HG02571 (cell line): Measurements from ENCODE around the gene LTBP1.
"Not testable (repeated sequence)": the region's sequence is repeated elsewhere in the genome, so short reads cannot be mapped to it uniquely, and the experiment has no call there.

Experiments
- ATAC-seq: cut with Tn5 transposase; IDR thresholded peaks from one replicate; pipeline ENCODE4 v1.9.1; 2021; ENCODE audit warnings: mild to moderate bottlenecking, moderate library complexity; ENCODE audit not compliant: unreplicated experiment

Gene LTBP1

DNA sequence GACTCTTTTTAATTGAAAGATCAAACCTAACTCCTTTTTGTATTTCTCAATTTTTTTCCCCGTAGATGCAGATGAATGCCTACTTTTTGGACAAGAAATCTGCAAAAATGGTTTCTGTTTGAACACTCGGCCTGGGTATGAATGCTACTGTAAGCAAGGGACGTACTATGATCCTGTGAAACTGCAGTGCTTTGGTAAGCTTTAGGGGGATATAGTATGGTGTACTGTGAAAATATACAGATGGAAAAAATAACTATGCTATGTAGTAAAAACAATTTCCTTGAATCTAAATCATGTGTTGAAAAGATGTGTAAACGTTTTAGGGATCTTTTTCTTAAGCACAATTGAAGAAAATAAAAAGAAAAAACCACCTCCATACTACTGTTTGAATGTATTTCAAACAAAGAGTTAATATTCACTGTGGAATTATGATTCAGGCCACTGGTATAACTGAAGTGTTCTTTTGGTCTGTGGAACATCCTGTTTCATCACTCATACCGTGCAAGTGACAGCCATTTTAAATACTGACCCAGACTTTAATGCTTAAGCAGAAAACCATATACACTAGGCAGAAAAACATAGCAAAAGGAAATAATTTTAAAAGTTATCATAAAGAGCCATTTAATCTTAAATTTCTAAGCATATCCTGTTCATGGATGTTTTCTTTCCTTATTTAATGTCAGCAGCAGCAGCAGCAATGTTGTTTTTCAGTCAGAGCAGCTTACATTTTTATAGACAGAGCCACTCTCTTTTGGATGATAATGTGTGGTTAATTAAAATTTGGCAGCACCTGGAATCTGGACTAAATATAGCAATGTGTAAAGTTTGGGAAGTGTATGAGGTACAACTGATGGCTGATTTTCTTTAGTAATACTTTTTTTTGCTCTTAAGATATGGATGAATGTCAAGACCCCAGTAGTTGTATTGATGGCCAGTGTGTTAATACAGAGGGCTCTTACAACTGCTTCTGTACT is 416.9 kb downstream of the LTBP1 start:
- no peak for ATAC-seq

DNA sequence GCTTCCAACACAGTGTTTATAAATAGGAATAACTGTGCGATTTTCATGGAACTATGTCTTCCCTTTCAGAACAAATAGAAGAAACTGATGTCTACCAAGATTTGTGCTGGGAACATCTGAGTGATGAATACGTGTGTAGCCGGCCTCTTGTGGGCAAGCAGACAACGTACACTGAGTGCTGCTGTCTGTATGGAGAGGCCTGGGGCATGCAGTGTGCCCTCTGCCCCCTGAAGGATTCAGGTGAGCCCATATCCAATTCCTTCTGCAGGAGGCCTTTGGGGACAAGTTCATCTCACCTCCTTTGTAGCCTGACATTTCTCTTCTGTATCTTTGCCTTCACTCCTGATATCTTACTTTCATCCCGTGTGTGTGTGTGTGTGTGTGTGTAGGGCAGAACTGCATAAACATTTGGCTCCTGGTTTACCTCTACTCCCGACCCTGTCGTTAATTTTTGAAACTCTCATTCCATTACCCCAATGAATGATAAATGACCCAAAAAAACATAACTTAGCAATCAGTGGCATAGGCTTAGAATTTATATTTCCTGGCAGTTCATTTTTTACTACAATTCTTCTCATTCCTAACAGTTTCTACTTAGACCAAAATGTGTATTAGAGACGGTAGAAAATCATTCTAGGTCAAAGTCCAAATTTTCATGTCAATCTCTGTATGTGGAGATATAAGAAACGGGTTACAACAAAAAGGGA is 418.7 kb downstream of the LTBP1 start:
- ATAC-seq: no peak

DNA sequence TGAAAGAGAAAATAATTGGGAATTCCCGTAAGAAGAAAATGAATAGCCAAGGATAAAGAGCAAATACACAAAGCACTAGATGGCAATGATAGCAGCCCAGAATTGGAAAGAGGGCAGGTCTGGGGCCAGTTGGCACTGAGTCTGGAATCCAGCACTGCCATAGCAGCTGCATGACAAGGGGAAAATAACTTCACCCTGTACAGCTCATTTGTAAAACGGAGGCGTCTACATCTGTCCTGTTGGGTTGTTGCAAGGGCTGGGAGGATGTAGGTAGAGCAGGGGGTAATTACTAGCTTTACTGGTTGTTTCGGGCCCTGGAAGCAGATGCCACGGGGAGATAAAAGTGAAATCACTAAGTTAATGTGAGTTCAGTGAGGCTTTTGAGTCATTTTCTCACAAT is 419.7 kb downstream of the LTBP1 start:
- ATAC-seq: no peak

DNA sequence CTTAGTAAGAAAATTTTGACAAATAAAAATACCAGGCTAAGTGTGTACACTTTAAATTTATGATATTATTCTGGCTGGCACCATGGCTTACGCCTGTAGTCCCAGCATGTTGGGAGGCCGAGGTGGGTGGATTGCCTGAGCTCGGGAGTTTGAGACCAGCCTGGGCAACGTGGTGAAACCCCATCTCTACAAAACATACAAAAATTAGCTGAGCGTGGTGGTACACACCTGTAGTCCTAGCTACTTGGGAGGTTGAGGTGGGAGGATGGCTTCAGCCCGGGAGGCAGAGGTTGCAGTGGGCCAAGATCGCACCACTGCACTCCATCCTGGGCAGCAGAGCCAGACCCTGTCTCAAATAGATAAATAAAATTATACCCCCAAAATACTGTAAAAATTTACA is 421.8 kb downstream of the LTBP1 start:
- not testable (repeated sequence) for ATAC-seq

DNA sequence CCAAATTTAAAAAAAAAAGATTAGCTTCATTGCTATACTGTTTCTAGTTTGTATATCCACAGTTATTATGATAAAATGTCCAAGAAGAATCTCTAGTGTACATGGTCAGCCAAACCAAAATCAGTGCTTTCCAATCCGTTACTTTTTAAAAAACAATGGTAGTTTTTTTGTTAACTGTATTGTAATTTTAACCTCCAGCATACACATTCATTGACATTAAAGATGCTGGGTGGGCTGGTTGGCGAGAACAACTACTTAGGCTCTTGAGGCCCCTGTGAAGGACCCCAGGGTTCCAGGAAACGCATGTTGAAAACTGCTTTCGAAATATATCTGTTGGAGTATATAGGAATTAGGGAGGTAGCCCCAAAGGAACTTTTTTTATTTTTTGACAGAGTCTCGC is 422.4 kb downstream of the LTBP1 start:
- ATAC-seq: no peak

DNA sequence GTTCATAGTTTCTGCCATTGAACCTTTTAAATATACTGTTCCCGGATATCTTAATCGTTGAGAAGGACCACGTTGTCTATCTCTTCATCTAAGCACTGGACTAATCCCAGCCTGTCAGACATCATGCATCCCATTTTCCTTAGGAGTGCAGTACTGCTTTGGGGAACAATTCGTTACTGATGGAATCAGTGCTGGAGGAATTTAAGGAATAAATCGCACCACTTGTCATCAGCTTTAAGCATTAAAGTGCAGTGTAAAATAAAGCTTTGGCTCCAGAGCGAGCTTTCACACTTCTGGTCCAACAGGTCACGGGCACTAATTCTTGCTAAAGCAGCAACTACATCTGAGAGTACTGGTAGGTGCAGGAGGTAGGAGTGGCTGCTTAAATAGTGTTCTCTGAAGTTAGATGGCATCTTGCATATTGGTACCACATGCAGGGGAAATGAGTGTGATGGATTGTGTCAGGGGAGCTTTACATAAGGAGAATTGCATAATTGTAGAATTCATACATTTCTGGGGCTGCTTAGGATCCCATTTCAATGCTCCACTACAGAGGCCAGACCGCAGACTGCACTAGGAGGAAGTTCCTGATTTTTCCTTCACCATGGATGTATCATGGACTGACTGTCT is 424.0 kb downstream of the LTBP1 start:
- ATAC-seq: no peak

DNA sequence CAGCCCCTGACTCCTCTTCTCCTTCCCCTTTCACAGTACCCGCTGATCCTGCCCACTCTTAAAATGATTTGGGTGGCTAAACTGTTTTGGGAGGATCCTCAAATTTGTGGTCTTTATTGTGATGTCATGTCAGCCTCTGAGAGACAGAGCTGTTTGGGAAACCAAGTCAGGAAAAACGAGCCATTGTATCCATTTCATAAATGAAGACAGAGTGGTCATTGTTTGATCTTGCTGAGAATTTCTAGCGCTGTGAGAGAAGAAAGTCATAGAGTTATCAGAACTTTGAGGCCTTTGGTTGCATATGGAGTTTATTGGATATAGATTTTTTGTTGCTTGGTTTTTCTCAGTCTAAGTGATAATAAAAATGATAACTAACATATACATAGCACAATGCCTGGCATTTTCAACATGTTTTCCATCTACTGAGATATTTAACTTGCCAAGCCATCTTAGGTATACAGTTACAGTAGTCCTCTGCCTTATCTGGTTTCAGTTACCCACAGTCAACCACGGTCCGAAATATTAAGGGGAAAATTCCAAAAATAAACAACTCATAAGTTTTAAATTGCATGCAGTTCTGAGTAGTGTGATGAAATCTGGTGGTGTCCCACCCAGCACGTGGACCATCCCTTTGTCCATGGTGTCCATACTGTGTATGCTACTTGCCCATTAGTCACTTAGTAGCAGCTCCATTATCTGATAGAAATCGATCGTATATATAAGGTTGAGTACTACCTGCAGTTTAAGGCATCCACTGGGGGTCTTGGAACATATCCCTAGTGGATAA is 424.7 kb downstream of the LTBP1 start:
- ATAC-seq: no peak

DNA sequence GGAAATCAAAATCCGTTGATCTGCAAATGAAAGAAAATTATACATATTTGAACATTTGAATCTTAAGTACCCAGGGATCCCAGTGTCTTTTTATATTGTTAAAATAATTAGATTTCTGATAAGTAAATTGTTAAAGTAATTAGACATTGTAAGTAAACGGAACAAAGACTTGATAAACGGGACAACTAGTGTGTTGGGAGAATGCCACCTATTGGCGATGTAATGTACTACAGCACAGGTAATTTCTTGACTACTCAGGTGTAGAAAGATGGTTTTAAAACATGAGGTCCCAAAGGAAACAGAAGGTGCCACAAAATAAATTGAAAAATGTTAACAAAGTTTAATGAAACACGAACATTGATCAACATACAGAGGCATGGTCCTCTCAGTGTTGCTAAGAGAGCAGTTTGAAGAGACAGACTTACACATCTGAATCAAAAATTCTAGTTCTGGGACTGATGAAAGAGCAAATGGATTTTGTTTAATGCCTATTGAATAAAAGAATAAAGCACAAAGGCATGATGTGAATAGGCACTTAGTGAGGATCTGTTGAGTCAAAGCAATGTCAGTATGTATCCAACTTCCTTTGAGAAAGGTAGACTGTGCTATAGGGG is 426.3 kb downstream of the LTBP1 start:
- ATAC-seq: no peak

DNA sequence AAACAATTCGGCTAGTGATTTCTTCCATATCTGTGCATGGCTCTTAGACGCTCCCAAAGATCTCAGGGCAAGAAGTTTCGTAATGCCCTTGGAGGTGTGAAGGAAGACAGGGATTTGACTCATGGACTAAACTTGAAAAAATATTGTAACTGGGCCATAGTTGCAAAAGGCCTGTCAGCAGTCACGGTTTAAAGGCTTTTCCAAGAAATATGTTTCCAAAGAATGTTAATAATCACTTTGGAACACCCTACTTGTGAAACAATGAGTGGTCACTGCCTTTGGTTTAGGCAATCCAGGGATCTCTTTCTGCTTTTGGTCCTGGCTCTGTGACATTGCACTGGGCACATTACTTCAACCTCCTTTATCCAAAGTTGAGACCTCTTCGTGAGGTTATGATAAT is 427.2 kb downstream of the LTBP1 start:
- no peak for ATAC-seq

DNA sequence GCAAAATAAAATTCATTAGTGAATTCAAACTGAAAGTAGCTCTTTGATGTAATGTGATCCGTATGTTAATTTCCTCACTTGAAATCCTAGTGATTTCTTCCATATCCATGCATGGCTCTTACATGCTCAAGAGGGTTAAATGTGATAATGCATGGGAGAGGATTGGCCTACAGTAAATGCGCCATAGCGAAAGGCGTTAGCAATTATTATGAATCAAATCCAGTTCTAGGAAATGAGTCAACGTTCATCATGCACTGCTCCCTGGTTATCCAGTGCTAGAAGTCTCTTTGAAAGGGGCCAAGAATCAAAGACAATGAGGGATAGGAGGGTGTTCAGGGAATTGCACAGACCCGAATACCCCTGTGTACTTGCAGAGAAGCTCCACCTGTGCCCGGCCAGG is 428.3 kb downstream of the LTBP1 start:
- ATAC-seq: no peak

DNA sequence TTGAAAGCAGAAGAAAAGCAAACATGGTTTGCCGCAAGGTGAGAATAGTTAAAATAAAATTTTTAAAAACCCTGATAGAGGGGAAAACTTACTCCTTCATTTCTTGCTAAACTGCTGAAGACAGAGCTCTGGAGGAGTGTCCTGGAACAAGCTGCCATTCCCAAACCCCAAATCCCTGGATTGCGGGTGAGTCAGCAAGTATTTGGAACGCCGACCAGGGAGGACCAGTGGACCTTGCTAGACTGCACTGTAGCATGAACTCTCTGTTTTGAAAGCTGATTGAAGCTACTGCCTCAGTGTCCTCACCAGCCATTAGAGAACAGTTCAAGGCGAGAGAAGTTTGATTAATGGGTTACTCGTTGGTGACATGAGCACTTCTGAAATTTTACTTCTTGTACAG is 430.3 kb downstream of the LTBP1 start:
- ATAC-seq: no peak

DNA sequence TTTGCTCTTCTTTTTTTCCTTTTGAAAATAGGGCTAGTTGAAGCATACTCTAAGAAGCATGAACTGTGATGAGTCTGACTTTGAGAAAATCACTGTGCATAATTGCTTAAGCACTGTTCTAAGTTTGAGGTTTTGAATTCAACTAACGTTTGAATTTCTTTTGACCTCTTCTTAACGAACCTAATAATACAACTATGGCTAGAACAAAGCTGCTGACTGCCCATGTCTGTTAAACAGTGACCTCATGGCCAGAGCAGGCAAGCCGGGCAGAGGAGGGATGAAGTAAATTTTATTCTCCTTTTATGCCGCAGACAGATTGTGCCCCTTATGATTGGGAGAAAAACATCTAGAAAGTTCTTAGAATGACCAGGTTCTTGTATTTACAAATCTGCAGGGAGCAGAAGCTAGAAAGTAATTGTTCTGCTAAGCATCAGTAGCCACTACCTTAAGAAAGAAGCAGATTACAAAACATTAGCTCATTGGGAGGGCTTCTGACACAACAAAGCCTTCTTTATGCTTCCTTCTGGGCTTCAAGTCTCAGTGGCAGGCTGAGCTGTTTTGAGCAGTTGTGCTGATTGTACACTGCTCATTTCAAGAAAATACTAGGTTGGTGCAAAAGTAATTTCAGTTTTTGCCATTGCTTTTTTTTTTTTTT is 431.9 kb downstream of the LTBP1 start:
- no peak for ATAC-seq

DNA sequence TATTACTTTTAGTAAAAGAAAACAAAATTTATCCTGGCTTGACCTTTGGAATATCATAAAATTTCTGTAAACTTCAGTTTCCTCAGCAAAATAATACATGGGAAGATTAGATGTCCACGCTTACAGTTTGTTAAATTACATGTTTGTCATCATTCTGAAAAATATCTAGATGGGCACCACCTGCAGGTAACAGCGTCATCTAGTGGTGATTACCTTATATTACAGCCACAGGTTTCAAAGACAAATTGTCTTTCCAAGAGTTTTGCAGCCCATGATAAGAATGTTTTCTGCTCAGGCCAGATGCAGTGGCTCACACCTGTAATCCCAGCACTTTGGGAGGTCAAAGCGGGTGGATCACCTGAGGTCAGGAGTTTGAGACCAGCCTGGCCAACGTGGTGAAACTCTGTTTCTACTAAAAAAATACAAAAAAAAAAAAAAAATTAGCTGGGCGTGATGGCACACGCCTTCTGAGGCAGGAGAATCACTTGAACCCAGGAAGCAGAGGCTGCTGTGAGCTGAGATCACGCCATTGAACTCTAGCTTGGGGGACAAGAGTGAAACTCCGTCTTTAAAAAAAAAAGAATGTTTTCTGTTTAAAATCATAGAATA is 433.4 kb downstream of the LTBP1 start:
- ATAC-seq: no peak

DNA sequence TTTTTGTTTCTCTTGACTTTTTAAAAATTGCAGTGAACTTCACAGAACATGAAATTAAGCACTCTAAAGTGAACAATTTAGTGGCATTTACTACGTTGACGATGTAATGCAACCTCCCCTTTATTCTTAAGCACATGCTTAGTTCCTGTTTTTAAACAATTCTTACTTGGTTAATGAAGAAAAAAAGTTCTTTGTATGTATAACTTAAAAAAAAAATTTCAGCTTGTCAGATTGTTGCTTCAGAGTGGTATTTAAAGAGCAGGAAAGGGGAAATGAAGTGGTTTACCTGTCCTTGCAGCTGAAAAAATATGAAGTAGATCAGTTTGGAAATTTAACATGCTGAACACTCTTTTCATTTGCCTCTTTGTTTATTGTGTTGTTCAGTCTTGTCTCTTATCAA is 434.0 kb downstream of the LTBP1 start:
- no peak for ATAC-seq

DNA sequence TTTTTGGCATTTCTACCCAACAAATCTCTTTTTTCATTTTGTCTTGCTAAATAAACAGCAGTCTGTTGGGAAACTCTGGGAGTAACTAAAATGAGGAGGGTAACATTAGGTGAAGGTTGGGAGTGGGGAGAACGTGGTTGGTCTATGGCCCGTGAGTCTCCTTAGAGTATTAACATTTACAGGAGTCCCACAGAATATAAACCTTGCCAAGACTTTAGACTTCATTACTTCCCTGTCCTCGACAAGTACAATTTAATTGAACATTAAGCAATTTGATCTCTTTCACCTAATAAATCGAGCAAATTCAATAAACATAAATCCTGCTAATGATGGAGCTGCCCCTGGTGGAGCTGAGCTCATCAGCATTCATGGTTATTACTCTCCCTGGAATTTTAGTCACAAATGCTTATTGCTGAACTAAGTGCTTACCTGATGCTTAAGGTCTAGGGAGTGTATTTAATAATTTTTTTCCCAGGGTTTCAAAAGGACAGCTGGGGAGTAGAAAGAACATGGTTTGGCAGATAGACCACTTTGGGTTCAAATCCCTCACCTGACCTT is 434.6 kb downstream of the LTBP1 start:
- ATAC-seq: no peak

DNA sequence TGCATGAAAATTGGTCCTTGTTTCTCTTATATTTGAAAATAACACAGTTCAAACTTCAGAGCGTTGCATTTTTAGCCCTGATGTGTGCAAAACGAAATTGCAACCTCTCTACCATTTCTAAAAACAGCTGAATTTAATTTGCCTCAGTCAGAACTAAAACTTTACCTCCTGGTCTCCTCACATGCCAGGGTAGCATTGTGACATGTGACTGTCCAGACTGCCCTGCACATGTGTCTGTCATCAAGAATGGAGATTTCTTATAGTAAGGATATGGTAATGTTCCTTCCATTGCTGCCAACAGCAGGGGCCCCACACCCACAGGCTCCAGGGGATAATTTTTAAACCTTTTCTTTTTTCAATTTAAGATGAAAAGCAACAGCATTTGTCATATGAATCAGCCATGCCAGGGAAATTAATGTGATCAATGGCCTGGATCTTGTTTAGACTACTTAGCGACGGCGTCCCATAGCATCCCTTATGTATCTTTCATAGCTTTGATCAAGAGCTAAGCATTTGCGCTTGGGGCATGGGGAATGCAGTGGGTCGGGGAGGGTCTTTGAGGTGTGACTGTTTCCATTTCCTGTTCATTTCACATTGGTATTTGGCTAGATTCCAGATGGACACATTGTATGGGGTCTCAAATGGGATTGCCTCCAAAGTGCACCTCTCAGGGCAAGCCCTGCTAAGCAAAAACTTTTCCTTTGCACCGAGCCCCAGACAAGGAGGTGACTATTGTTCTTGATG is 437.3 kb downstream of the LTBP1 start:
- ATAC-seq: no peak

DNA sequence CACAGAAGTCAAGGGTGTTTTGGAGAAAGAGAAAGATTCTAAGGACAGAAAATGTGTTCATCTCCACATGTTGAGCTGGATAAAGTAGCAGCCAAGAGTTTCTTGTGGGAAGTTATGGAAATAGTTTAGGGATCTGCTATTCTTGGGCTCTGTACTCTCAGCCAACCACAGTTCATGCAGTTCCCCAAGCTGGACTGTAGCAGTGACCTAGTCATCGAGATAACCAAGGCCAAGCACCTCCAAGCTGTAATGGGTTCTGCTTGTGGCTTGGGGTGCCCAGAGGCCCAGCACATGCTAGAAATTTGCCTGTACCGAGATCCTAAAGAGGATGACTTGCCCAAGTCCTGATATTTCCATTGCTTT is 437.8 kb downstream of the LTBP1 start:
- no peak for ATAC-seq

DNA sequence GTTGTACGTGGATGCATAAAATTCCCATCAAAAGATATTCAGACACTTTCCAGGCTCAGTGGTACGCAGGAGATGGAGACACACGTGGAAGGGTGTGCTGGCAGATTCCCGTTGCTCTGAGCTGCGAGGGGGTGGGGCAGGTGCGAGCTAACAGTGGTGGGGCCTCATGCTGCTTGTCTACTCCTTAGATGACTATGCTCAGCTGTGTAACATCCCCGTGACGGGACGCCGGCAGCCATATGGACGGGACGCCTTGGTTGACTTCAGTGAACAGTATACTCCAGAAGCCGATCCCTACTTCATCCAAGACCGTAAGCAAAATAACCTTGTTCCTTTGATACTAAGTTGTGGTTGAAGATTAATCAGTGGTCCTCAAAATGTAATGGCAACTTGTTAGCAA is 442.2 kb downstream of the LTBP1 start:
- ATAC-seq: no peak

DNA sequence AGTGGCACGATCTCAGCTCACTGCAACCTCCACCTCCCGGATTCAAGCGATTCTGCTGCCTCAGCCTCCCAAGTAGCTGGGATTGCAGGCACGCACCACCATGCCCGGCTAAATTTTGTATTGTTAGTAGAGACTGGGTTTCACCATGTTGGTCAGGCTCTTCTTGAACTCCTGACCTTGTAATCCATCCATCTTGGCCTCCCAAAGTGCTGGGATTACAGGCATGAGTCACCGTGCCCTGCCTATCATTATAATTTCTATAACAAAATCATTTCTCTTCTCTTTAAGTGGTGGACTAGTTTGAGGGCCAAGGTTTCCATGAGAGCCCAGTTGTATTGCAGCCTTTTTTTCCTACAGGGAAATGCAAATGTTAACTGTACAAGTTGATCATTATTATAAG is 442.9 kb downstream of the LTBP1 start:
- ATAC-seq: not testable (repeated sequence)
